Stimulated activated CD8-positive, alpha-beta memory T cell treated with anti-CD3 and anti-CD28 coated beads, Interleukin-12 subunit alpha, Interleukin-12 subunit beta, amount 100 ng/mL, for 1 hour (primary cell): ENCODE measurements around the gene SEMA4D.

Source experiments
- DNase-seq: peaks from one replicate; pipeline ENCODE4 v3.0.0-alpha.2; 2020; ENCODE audit warnings: low read depth

The SEMA4D gene

DNA sequence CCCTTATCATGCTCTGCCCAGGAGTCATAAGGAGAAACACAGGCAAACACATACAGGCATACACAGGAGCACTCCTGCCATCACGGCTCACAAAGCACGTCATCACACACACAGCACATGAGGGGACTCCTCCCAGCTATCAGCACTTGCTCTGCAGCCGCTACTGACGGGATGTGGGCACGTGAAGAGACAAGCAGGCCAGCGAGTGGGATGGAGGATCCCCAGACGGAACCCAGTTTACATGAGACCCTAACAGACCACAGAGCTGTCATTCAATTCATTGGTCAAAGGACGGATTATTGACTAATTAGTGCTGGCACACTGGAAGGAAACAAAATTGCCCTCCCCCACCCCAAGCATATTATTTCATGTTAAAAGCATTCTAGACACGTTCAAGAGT, 53.6 kb downstream of the SEMA4D start:
- DNase-seq, result no peak

DNA sequence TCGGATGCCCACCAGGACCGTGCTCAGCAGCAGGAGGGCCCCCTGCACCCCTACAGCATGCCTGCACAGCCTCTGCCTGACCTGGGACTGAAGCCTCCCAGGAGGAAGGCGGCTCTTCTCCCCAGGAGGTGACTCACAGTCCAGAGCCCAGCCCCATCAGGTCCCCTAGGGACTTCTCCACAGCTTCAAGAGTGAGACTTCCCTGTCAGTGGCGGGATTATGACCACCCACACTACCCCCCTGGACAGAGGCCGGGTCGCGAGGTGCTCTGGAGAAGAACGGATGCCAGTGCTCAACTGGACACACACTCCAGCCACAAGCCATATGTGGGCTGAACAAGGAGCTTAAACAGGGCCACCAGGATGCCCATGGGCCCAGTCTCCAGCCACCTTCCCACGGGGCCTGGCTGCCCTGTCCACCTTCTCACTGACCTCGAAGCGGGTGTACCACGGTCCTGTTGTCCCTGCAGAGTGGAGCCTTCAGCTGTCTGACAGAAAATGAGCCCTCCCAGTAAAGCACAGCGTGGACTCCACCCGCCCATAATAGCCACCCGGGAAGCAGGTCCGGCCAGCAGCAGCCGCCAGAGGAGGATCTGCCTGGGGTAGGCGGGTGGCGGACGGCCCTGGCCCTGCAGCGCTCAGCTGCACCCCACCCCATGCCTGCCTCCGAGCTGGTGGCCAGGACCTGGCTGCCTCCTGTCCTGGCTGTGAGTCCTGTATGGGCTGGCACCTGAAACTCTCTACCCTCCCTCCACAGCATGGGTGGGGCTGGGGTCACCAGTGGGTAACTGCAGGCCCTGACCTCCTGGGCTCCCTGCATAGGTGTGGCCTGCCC, 54.7 kb downstream of the SEMA4D start:
- DNase-seq, result no peak

GRCh38 chr9:89442501-89442978, 55.4 kb downstream of the SEMA4D start:
- no peak for DNase-seq

DNA sequence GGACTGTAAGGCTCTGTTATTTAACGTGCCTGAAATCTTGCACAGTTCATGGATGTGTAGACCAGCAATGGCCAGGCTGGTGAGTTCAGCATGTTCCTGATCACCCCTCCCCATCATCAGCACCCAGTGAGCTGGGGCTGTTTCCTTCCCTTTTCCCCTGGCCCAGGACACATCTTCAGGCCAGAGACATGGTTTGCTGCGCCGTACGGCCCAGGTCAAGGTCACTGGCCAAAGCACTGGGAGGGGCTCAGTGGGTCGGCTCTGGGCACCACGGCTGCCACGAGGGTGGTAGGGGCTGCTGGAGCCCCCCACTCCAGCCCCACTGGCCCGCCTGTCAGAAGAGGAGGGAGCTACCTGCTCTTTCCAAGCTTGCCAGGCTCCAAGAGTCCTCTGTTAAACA, 55.9 kb downstream of the SEMA4D start:
- no peak for DNase-seq

DNA sequence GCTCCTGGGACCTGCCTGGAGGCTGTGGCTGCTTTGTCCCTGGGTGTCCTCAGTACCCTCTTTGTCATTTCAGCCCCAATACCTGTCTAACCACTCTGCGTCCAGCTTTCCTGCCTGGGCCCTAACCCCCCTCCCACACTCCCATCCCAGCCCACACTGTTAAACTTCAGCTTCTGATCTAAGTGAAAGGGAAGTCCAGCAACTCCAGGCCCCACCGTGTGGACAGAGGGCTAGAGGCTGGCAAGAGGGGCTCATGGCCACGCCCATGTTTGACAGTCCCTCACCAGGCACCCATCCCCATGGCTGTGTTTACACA, 56.3 kb downstream of the SEMA4D start:
- DNase-seq, result no peak

GRCh38 chr9:89440951-89441654, 56.8 kb downstream of the SEMA4D start:
- DNase-seq, result no peak

DNA sequence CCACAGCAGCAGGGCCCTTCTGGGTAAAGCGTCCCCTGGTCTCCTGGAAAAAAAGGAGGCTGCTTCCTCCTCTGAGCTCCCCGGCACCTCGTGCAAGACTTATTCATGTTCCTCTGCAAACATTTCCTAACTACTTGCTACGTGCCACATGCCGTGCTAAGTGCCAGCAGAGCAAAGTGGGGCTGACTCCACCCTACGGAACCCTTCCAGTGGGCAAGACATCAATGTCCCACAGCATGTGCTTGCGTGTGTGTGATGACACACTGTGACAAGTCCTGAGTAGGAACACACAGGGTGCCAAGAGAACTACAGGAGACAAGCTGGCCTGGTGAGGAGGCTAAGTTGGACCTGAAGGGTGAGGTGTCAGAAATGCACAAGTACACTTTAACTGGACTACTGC, 57.4 kb downstream of the SEMA4D start:
- no peak for DNase-seq

DNA sequence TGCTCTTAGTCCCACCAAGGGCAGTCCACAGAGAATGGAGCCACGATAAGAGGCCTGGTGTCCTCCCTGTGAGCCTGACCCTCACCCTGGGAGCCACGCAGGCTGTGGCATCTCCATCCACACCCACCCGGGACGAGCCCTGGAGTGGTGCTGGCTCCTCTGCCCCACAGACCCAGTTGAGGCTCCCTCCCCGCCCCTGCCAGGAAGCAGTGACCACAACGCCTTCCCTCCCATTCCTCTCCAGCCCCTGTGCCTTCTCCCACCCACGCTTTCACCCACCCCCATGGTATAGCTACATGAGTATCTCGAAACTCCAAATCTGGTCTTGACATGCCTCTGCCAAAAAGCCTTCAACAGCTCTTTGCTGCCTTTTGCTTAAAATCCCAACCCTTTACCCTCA, 57.9 kb downstream of the SEMA4D start:
- DNase-seq, result no peak

GRCh38 chr9:89439571-89439970, 58.3 kb downstream of the SEMA4D start:
- no peak for DNase-seq

- no peak for DNase-seq
Measured at GRCh38 chr9:89438194-89438593, 59.7 kb downstream of the SEMA4D start.

DNA sequence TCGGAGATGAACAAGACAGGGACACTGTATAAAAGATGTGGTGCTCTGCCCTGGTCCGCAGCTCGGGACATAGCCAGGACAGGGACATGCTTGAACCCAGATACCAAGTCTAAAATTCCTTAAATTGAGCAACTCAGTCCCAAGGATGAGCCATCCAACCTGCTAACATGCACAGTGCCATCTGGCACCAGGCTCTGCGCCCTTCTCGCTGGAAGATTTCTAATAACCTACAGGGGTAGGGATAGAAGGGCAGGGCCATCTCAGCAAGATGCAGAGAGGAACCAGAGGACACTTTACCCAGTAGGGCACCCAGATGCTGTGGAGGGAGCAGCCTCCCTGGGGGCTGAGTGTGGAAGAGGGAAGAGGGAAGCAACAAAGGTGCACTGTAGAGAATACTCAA, 60.1 kb downstream of the SEMA4D start:
- DNase-seq, result no peak

- no peak for DNase-seq
Measured at GRCh38 chr9:89436963-89437625, 60.8 kb downstream of the SEMA4D start.

- no peak for DNase-seq
Measured at GRCh38 chr9:89436326-89436725, 61.6 kb downstream of the SEMA4D start.

DNA sequence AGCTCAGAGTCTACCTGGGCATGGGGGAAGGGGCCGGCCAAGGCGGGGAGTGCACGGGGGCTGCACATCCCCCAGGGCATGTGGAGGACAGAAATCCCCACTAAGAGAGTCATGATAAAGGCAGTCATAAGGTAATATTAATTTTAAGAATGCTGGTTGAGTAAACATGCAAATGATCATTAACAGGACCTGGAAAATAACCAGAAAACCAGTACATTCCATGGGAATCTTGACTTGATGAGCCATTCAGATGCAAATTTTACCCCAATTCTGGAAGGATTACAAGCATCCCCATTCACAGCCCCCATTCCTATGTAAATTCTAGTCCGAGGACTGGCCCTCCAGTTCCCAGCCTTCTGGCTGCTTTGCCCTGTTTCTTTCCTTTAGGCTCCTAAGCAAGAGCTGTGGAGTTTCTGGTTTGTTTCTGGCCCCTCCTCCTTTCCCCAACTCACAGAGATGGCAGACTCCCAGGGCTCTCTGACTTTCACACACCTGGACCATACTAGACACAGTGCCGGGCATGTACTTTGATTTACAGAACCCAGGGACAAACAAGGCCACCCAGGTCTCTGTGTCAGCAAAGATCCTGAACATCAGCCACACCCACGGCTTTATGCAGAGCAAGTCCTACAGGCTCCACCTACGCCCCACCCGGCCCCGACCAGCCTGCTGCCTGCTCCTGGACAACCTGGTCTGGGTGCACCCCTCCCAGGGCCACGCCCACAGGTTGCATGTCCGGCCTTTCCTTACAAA, 62.7 kb downstream of the SEMA4D start:
- DNase-seq, result no peak

- no peak for DNase-seq
Measured at GRCh38 chr9:89434636-89435035, 63.3 kb downstream of the SEMA4D start.

DNA sequence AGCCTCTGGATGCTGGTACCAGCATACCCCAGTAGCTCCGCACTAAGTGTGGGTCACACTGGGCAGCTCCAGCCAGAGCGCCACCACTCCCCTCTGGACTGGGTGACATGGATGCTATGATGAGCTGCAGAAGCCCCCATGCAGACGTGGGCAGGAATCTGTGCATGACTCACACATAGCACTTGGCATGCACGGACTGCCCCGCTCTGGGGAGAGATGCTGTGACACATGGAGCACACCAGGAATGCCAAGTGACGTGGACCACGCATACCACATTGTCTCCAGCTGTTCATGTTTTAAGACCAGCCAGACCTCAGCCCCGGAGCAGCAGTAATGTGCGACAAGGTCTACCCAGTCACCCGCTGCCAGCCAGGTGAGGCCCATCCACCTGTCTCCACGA, 64.1 kb downstream of the SEMA4D start:
- no peak for DNase-seq

DNA sequence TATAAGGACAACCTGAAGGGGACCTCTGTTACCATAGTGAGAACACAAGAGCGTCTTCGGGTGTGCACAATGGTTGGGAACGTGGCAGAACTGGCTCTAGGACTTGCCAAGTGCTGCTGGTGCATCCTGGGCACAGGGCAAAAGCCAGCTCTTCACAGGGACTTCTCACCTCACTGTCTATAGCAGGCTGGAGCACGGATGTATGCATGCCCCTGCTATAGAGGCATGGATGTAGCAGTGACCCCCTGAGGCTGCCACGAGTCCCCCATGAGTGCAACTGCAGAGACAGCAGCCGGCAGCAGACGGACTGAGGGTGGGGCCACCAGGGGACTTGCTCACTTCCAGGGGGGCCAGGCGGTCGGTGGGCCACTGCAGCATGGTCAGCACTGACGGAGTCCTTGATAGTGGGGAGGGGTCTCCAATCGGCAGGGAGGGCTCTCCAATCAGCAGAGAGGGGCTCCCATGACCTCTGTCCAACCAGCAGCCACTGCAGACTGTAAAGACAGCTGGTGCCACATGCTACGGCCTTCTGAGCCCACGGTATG, 64.9 kb downstream of the SEMA4D start:
- no peak for DNase-seq

DNA sequence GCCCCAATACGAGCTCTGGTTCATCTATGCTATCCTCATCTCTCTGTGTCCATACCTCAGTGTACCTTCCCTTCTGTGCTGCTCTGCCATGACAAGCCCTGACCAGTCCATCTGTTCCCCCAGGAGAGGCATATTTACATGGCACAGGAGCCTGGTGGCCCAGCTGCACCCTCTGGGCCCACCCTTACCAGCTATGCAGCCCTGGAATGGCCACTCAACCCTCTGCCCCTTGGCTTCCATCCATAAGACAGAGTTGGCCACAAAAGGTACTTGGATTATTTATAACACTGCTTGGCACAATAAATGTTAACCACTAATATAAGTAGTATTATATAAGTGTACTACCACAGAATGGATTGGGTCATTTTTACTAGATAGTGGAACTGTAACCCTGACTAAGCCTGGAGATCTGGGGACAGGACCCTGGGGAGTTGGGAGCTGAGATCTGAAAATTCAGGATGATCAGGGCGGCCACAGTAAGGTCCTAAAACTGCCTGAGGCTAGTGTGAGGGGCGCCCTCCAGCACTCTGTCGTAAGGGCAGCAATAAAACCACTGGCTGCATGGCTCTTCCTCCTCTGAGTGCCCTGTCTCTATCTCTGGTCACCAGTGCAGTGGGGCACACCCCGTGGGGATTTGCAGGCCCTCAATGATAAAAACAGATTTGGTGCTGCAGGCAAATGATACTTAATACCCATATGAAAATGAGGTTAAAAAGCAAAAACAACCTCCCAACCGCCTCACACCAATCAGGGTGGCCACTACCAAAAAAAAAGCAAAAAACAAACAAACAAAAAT, 65.8 kb downstream of the SEMA4D start:
- DNase-seq, result no peak

GRCh38 chr9:89430995-89431394, 66.9 kb downstream of the SEMA4D start:
- no peak for DNase-seq

- DNase-seq, result no peak
Measured at GRCh38 chr9:89428901-89429890, 68.7 kb downstream of the SEMA4D start.
